HL-60 (cell line): ENCODE data around the gene CLEC6A.

Source experiments
- DNase-seq, 2 experiments: peaks; one replicate each; pipeline ENCODE4 v3.0.0-alpha.2; 2010 to 2020; ENCODE audit warnings: low read depth in 1 of 2, low spot score in 1 of 2
- H3K27ac ChIP-seq: fragments of 250-450 bp; sonication (Bioruptor Pico); replicated peaks from 2 replicates; pipeline ENCODE4 v1.5.1; 2020; ENCODE audit warnings: mild to moderate bottlenecking, moderate library complexity
- H3K27me3 ChIP-seq: fragments of 250-450 bp; sonication (Bioruptor Pico); 2 replicates; pipeline ENCODE4 v1.5.1; 2021; ENCODE audit warnings: mild to moderate bottlenecking, moderate library complexity; ENCODE audit not compliant: insufficient read depth, poor library complexity, severe bottlenecking
- H3K4me3 ChIP-seq: replicated peaks from 2 replicates; pipeline ENCODE4 v1.5.1; 2011; ENCODE audit warnings: mild to moderate bottlenecking, control low read depth, low read length; ENCODE audit not compliant: insufficient read depth
- GABPA ChIP-seq: IDR thresholded peaks from 2 replicates; pipeline ENCODE4 v1.6.1; 2012; ENCODE audit warnings: low read depth
- POLR2AphosphoS5 ChIP-seq: IDR thresholded peaks from 2 replicates; pipeline ENCODE4 v1.6.1; 2012; ENCODE audit warnings: low read depth
- SPI1 ChIP-seq: IDR thresholded peaks from 2 replicates; pipeline ENCODE4 v1.6.1; 2012; ENCODE audit warnings: low read depth, mild to moderate bottlenecking, borderline replicate concordance
- TF ChIP-seq, protein P1 (sequence below): IDR thresholded peaks from one replicate; pipeline ENCODE4 v1.5.1; 2011; ENCODE audit warnings: low read length, control low read depth, inconsistent platforms; ENCODE audit not compliant: insufficient read depth
- TF ChIP-seq, protein P2 (sequence below): IDR thresholded peaks from 2 replicates; pipeline ENCODE4 v1.6.1; 2012; ENCODE audit warnings: low read depth; ENCODE audit not compliant: insufficient replicate concordance

Gene CLEC6A

DNA sequence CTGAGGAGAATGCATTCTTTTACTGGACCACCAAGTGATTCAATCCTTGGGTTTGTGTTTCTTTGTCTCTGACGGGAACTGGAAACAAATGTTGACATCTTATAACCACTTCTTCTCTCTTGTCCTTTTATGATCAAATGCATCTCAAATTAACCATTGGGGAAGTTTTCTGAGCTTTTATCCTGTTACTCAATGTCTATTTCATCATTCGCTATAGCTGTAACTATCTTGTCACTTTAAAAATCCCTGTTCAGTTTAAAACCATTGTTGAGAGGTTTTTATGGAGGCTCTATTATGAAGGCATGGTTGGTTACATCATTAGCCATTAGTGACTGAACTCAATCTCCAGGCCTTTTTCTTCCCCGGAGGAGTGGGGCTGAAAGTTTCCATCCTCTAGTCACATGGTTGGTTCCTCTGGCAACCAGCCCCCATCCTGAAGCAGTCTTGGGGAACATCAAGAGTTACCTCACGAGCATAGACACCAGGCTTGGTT, 2.7 kb upstream of the CLEC6A start:
- Histone ChIP-seq H3K27me3 (no peaks in the 10 kb centered on the region), H3K4me3 (no peak overlapping the region), H3K27ac (peak overlapping the region; percentile 23; the same call in 1 of the 2 replicates)
- DNase-seq, result peak; percentile 79 to 81
- peak; percentile 73 for TF ChIP-seq SPI1
- no peak for TF ChIP-seq GABPA

DNA sequence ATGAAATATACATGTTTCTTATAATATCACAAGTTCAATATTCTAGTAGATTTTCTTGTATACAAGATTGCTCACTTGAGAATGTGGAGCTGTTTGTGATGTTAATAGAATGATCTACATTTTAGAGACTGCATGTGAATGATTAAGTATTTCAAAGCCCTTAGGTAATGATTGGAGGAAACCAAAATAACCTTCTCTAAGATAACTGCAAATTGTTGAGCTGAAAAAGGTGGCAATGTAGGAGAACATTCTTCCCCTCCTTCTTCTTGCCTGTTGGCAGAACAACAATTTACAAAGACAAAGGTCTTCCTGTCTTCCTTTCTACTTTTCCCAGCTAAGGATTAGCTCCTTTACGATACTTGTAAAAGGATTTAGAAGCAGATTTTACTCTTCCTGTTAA, 2.0 kb upstream of the CLEC6A start:
- DNase-seq, result no peak
- no peak overlapping the region; the same call in 1 of the 2 replicates for H3K27ac ChIP-seq
- no peak overlapping the region for H3K4me3 ChIP-seq
- H3K27me3 ChIP-seq, result no peaks in the 10 kb centered on the region
- TF ChIP-seq POLR2AphosphoS5 (no peak), GABPA (no peak), SPI1 (no peak)
- TF ChIP-seq, protein P1, sequence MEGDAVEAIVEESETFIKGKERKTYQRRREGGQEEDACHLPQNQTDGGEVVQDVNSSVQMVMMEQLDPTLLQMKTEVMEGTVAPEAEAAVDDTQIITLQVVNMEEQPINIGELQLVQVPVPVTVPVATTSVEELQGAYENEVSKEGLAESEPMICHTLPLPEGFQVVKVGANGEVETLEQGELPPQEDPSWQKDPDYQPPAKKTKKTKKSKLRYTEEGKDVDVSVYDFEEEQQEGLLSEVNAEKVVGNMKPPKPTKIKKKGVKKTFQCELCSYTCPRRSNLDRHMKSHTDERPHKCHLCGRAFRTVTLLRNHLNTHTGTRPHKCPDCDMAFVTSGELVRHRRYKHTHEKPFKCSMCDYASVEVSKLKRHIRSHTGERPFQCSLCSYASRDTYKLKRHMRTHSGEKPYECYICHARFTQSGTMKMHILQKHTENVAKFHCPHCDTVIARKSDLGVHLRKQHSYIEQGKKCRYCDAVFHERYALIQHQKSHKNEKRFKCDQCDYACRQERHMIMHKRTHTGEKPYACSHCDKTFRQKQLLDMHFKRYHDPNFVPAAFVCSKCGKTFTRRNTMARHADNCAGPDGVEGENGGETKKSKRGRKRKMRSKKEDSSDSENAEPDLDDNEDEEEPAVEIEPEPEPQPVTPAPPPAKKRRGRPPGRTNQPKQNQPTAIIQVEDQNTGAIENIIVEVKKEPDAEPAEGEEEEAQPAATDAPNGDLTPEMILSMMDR, result no peak
- TF ChIP-seq, protein P2, sequence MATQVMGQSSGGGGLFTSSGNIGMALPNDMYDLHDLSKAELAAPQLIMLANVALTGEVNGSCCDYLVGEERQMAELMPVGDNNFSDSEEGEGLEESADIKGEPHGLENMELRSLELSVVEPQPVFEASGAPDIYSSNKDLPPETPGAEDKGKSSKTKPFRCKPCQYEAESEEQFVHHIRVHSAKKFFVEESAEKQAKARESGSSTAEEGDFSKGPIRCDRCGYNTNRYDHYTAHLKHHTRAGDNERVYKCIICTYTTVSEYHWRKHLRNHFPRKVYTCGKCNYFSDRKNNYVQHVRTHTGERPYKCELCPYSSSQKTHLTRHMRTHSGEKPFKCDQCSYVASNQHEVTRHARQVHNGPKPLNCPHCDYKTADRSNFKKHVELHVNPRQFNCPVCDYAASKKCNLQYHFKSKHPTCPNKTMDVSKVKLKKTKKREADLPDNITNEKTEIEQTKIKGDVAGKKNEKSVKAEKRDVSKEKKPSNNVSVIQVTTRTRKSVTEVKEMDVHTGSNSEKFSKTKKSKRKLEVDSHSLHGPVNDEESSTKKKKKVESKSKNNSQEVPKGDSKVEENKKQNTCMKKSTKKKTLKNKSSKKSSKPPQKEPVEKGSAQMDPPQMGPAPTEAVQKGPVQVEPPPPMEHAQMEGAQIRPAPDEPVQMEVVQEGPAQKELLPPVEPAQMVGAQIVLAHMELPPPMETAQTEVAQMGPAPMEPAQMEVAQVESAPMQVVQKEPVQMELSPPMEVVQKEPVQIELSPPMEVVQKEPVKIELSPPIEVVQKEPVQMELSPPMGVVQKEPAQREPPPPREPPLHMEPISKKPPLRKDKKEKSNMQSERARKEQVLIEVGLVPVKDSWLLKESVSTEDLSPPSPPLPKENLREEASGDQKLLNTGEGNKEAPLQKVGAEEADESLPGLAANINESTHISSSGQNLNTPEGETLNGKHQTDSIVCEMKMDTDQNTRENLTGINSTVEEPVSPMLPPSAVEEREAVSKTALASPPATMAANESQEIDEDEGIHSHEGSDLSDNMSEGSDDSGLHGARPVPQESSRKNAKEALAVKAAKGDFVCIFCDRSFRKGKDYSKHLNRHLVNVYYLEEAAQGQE, result no peak

DNA sequence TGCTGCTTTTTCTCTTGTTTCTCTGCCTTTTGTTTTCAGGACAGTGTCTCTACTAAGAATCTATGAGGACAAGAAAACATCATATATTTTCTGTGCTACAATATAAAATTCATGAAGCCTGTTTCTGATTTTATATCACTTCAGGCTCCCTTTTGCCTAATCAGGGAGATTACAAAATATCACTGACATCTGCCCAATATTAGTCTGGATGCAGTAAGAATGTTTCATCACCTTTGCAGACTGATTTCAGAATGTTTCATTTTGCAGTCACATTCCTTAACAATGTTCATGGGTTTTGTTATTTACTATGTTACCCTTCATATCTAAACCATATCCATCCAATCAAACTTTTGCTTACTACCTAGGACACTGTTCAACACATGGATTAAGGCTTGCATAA, 491 bp upstream of the CLEC6A start:
- Histone ChIP-seq H3K27me3 (no peaks in the 10 kb centered on the region), H3K27ac (0 out of 2 replicates have a peak overlapping the region, but pooled peaks have one; percentile 31), H3K4me3 (no peak overlapping the region)
- no peak for DNase-seq
- TF ChIP-seq, protein P2, result no peak
- TF ChIP-seq GABPA, result no peak
- TF ChIP-seq, protein P1, result no peak
- no peak for TF ChIP-seq POLR2AphosphoS5
- no peak for TF ChIP-seq SPI1

DNA sequence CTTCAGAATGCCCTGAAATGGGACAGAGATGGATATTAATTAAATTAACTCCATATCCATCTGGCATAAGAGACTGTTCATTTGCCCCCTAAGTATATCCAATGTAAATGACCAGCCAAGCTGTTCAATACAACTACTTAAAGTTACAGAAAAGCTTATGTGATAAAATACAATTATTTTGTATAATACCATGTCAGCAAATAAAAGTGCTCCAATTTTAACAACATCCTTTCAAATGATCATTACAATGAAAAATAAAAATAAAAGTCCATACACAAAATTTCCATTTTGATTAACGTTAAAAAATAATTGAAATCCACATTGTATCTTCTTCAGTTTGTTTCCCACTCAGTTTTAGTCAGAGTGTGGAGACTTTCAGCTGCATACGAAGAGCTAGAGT, 5.7 kb downstream of the CLEC6A start:
- DNase-seq, result no peak
- no peak overlapping the region for H3K27ac ChIP-seq
- H3K4me3 ChIP-seq, result no peak overlapping the region
- TF ChIP-seq, protein P2, result no peak
- TF ChIP-seq, protein P1, result no peak
- no peak for TF ChIP-seq POLR2AphosphoS5
- no peak for TF ChIP-seq GABPA
- TF ChIP-seq SPI1, result no peak
- no peaks in the 10 kb centered on the region for H3K27me3 ChIP-seq
